HG03159 (cell line): ENCODE data around the gene KCNH3.
A peak's percentile ranks its signal among the peaks of the same experiment; 100 is the strongest.
"Not testable (repeated sequence)": the region's sequence is repeated elsewhere in the genome, so short reads cannot be mapped to it uniquely, and the experiment has no call there.

Source experiments
- ATAC-seq: cut with Tn5 transposase; IDR thresholded peaks from one replicate; pipeline ENCODE4 v1.9.1; 2021; ENCODE audit warnings: mild to moderate bottlenecking, moderate library complexity; ENCODE audit not compliant: unreplicated experiment

Gene KCNH3

GRCh38 chr12:49538510-49539403 is at the start of gene KCNH3:
KCNH3 (plus strand) TSS chr12:49539030; CDS start chr12:49539417, 387 bp downstream.
- ATAC-seq = peak; percentile 50

- ATAC-seq = no peak
Measured at GRCh38 chr12:49489154-49489553, 49.7 kb upstream of the KCNH3 start.

- no peak for ATAC-seq
Measured at GRCh38 chr12:49489720-49490119, 49.1 kb upstream of the KCNH3 start.

GRCh38 chr12:49491823-49492222 is 47.0 kb upstream of the KCNH3 start:
- no peak for ATAC-seq

DNA sequence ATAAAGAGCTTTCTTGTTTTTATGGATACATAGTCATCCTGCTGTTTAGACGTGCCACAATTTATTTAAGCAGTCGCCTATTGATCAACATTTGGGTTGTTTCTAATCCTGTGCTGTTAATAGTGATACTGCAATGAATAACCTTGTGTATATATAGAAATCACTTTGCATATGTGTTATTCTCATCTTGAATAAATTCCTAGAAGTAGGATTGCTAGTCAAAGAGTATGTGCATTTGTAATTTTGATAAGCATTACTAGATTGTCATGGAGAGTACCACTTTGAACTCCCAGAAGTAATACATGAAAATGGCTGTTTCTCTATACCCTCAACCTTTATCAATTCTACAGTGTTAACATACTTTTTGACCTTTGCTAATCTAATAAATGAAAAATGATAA is 44.9 kb upstream of the KCNH3 start:
- ATAC-seq = no peak

DNA sequence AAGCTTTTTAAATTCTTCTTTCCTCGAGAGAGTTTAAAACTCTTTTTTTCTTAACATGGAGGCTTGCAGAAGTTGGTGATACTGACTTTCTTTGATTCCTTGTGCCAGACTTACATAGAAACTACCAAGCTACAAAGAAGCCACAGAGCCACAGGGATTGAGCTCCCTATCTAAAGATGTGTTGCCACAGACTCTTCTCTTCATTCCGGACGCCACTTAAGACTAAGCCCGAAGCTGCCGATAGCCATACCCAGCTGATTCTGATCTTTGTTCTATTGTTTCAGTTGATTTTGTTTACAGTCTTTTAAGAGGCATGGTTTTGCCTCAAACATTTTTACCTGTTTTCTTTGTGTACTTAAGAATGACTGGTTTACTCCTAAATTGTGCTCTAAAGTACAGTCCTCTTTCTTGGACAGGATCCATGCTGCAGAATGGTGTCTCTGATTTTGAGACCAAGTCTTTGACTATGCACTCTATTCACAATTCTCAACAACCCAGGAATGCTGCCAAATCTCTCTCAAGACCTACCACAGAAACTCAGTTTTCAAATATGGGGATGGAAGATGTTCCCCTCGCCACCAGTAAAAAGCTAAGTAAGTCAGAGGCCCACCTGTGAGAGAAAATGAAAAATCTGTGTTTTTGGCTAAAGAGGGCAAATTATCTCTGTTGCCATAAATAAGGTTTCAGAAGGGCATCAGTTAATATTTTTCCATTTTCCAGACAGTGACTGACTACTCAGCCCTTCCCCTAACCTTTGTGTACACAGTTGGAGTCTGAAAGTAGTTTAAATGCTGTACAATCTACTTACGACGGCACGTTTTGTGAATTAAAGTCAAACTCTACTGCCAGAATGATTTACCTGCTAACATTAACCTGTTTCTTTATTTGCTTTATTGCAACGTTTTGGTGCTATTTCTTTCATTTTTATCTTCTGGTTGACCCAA is 42.1 kb upstream of the KCNH3 start:
- ATAC-seq = no peak

- no peak for ATAC-seq
Measured at GRCh38 chr12:49501895-49502294, 36.9 kb upstream of the KCNH3 start.

GRCh38 chr12:49502590-49502989 is 36.2 kb upstream of the KCNH3 start:
- no peak for ATAC-seq

- no peak for ATAC-seq
Measured at GRCh38 chr12:49503674-49504180, 35.1 kb upstream of the KCNH3 start.

- no peak for ATAC-seq
Measured at GRCh38 chr12:49505672-49506071, 33.2 kb upstream of the KCNH3 start.

DNA sequence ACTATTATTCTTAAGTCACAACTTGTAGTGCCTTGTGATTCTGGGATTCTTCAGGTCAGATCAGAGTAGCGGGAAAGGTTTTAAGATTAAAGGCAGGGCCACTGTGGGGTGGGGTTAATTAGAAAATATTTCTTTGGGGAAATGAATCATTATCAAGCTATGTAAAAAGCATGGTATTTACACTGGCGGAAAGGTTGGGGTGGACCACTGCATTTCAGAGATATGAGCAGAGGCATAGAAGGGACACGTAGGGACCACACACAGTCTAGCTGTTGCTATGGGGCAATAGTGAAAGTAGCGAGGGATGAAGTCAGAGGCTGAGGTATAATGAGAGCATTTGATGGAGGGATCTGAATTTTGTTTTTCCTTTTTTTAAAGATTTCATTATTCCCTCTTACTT is 31.7 kb upstream of the KCNH3 start:
- no peak for ATAC-seq

GRCh38 chr12:49509681-49510080 is 29.1 kb upstream of the KCNH3 start:
- not testable (repeated sequence) for ATAC-seq

DNA sequence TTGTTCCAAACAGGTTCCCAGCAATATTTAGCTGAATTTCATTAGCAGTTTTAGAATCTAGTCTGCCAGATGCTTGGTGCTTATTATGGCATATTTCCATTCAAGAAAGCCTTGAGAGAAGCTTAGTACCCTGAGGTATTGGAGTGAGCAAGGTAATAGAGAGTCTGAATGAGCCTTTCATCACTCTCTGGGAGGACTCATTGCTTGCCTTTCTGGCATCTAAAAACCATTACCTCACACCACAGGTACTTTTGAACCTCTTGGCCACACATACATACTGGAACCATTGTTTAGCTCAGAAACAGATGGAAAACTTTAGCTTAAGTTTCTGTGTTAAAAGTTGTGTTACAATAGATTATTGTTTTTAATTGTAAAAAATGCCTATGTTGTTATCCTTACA is 27.4 kb upstream of the KCNH3 start:
- ATAC-seq = no peak

DNA sequence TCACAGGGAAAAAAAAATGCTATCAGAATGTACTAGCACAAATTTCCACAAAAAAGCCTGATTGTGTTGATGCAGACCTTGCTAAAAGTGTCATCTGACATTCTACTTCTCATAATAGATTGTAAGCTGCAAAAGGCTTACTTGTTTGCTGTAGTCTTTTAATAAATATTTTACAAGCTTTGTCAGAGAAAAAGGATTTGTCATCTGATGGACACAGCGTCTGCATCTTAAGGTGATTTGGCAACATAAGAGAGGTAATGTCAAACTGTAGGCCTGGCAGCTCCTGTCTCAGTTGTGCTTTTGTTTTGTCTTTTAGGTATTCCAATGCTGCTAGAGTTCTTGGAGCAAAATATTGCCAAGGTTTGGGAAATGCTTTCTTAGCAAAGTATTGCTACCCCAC is 26.3 kb upstream of the KCNH3 start:
- ATAC-seq = no peak

GRCh38 chr12:49515266-49515665 is 23.6 kb upstream of the KCNH3 start:
- ATAC-seq = no peak

DNA sequence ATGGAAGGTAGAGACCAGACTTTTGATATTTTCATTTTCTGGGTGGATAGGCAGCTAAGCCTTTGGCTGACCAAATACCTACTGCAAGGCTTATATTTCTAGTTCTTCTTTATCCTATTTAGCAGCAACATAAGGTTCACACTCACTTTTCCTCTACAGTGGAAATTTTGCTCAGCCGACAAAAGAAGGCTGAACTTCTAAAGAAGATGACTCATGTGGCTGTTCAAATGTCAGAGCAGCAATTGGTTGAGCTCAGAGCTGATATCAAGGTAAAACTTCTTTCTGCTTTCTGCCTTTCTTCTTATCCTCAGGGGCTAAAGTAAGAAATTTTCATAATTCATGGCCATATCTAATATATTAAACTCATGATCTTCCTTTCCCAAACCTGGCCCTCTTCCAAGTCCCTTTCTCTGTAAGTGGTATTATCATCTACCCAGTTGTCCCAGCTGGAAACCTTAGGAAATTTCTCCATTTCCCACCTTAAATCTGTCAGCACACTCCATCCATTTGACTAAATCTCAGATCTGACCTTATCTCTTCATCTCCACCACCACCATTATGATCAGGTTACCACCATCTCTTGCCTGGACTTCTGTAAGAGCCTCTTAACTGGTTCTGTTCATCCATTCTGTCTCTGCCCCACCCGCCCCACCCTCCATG is 19.8 kb upstream of the KCNH3 start:
- ATAC-seq = no peak

- no peak for ATAC-seq
Measured at GRCh38 chr12:49519574-49519936, 19.3 kb upstream of the KCNH3 start.

- no peak for ATAC-seq
Measured at GRCh38 chr12:49521389-49521788, 17.4 kb upstream of the KCNH3 start.

GRCh38 chr12:49524660-49525324 is 14.0 kb upstream of the KCNH3 start:
- no peak for ATAC-seq

GRCh38 chr12:49525942-49526341 is 12.9 kb upstream of the KCNH3 start:
- ATAC-seq = no peak
